DOHH2 (cell line): Measurements from ENCODE around the gene EPB42.

Experiments
- H3F3A ChIP-seq: fragments of 200-600 bp; sonication (generic), shearing (Covaris generic); 2 replicates; pipeline ENCODE4 v1.6.0; 2016; ENCODE audit warnings: antibody characterized with exemption, mild to moderate bottlenecking; ENCODE audit not compliant: control insufficient read depth, insufficient read depth
- H3K27ac ChIP-seq: fragments of 200-600 bp; sonication (generic); 2 replicates; pipeline ENCODE4 v1.5.1; 2014; ENCODE audit warnings: low read depth, mild to moderate bottlenecking, low read length, moderate library complexity
- H3K27me3 ChIP-seq: fragments of 200-600 bp; sonication (generic); 2 replicates; pipeline ENCODE4 v1.6.1; 2014; ENCODE audit warnings: mild to moderate bottlenecking, low read length, mixed read lengths; ENCODE audit not compliant: control insufficient read depth
- H3K36me3 ChIP-seq: fragments of 200-600 bp; sonication (generic); 2 replicates; pipeline ENCODE4 v1.6.1; 2014; ENCODE audit warnings: mild to moderate bottlenecking, low read length, moderate library complexity, mixed read lengths; ENCODE audit not compliant: control insufficient read depth
- H3K4me1 ChIP-seq: fragments of 200-600 bp; sonication (generic); 2 replicates; pipeline ENCODE4 v1.6.1; 2014; ENCODE audit warnings: mild to moderate bottlenecking, low read length, mixed read lengths; ENCODE audit not compliant: control insufficient read depth
- H3K4me2 ChIP-seq: fragments of 200-600 bp; sonication (generic); 2 replicates; pipeline ENCODE4 v1.6.0; 2014; ENCODE audit warnings: mild to moderate bottlenecking, low read length, moderate library complexity
- H3K4me3 ChIP-seq: fragments of 200-600 bp; sonication (generic); 2 replicates; pipeline ENCODE4 v1.5.1; 2014; ENCODE audit warnings: mild to moderate bottlenecking, low read length, mixed read lengths
- H3K79me2 ChIP-seq: fragments of 200-600 bp; sonication (generic); 2 replicates; pipeline ENCODE4 v1.6.1; 2014; ENCODE audit warnings: mild to moderate bottlenecking, low read length, mixed read lengths; ENCODE audit not compliant: control insufficient read depth
- H3K9me2 ChIP-seq: fragments of 200-600 bp; sonication (generic); replicated peaks from 2 replicates; pipeline ENCODE4 v1.6.1; 2014; ENCODE audit warnings: mild to moderate bottlenecking, low read length, mixed read lengths; ENCODE audit not compliant: control insufficient read depth
- H3K9me3 ChIP-seq: fragments of 200-600 bp; sonication (generic); 2 replicates; pipeline ENCODE4 v1.6.1; 2014; ENCODE audit warnings: antibody characterized with exemption, low read length, mixed read lengths; ENCODE audit not compliant: control insufficient read depth, insufficient read depth
- H4K20me1 ChIP-seq: fragments of 200-600 bp; sonication (generic); 2 replicates; pipeline ENCODE4 v1.6.0; 2014; ENCODE audit warnings: low read depth, mild to moderate bottlenecking, antibody characterized with exemption, low read length, moderate library complexity; ENCODE audit not compliant: control insufficient read depth, insufficient read depth
- EZH2phosphoT487 ChIP-seq: fragments of 200-600 bp; sonication (generic); IDR thresholded peaks from 2 replicates; pipeline ENCODE4 v1.6.1; 2017; ENCODE audit warnings: borderline replicate concordance, mild to moderate bottlenecking, antibody characterized with exemption, low read length, moderate library complexity, mixed read lengths
- TF ChIP-seq, protein P1 (sequence below): fragments of 200-600 bp; sonication (generic); IDR thresholded peaks from one replicate; pipeline ENCODE4 v1.5.1; 2014; ENCODE audit warnings: antibody characterized with exemption, mild to moderate bottlenecking, low read depth, low read length; ENCODE audit not compliant: poor library complexity, severe bottlenecking

The EPB42 gene

GRCh38 chr15:43213466-43213865 lies 7.4 kb downstream of the EPB42 start:
- H3K36me3 ChIP-seq = no peaks in the 10 kb centered on the region
- no peaks in the 10 kb centered on the region for H3K27me3 ChIP-seq
- TF ChIP-seq, protein P1, sequence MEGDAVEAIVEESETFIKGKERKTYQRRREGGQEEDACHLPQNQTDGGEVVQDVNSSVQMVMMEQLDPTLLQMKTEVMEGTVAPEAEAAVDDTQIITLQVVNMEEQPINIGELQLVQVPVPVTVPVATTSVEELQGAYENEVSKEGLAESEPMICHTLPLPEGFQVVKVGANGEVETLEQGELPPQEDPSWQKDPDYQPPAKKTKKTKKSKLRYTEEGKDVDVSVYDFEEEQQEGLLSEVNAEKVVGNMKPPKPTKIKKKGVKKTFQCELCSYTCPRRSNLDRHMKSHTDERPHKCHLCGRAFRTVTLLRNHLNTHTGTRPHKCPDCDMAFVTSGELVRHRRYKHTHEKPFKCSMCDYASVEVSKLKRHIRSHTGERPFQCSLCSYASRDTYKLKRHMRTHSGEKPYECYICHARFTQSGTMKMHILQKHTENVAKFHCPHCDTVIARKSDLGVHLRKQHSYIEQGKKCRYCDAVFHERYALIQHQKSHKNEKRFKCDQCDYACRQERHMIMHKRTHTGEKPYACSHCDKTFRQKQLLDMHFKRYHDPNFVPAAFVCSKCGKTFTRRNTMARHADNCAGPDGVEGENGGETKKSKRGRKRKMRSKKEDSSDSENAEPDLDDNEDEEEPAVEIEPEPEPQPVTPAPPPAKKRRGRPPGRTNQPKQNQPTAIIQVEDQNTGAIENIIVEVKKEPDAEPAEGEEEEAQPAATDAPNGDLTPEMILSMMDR = no peak
- no peaks in the 10 kb centered on the region for H3F3A ChIP-seq
- no peak overlapping the region for H3K4me2 ChIP-seq
- no peak overlapping the region for H3K4me3 ChIP-seq
- no peak overlapping the region for H3K27ac ChIP-seq
- no peaks in the 10 kb centered on the region for H3K79me2 ChIP-seq
- H3K9me2 ChIP-seq = no peaks in the 10 kb centered on the region
- H3K4me1 ChIP-seq = no peaks in the 10 kb centered on the region
- H4K20me1 ChIP-seq = no peaks in the 10 kb centered on the region
- no peaks in the 10 kb centered on the region for H3K9me3 ChIP-seq

- Histone ChIP-seq H3K79me2 (no peaks in the 10 kb centered on the region), H3K4me3 (no peak overlapping the region), H3K36me3 (no peaks in the 10 kb centered on the region), H3K4me1 (no peaks in the 10 kb centered on the region), H3K9me2 (no peaks in the 10 kb centered on the region), H3K4me2 (no peak overlapping the region), H3F3A (no peaks in the 10 kb centered on the region), H3K27ac (no peak overlapping the region), H3K27me3 (0 out of 2 replicates have a peak, but pooled peaks cover under 1% of the 10 kb centered on the region), H4K20me1 (no peaks in the 10 kb centered on the region), H3K9me3 (no peaks in the 10 kb centered on the region)
- TF ChIP-seq EZH2phosphoT487 = no peak
- TF ChIP-seq, protein P1 = no peak
These were observed 7.9 kb downstream of the EPB42 start for GRCh38 chr15:43212951-43213350.

GRCh38 chr15:43212299-43212698 lies 8.5 kb downstream of the EPB42 start:
- no peak overlapping the region for H3K4me3 ChIP-seq
- no peaks in the 10 kb centered on the region for H3K36me3 ChIP-seq
- no peaks in the 10 kb centered on the region for H3F3A ChIP-seq
- H3K4me1 ChIP-seq = no peaks in the 10 kb centered on the region
- no peak overlapping the region for H3K27ac ChIP-seq
- H3K79me2 ChIP-seq = no peaks in the 10 kb centered on the region
- H3K4me2 ChIP-seq = no peak overlapping the region
- no peaks in the 10 kb centered on the region for H4K20me1 ChIP-seq
- 0 out of 2 replicates have a peak, but pooled peaks cover 4% of the 10 kb centered on the region for H3K27me3 ChIP-seq
- H3K9me3 ChIP-seq = no peaks in the 10 kb centered on the region
- H3K9me2 ChIP-seq = no peaks in the 10 kb centered on the region
- TF ChIP-seq, protein P1 = no peak
- no peak for TF ChIP-seq EZH2phosphoT487

DNA sequence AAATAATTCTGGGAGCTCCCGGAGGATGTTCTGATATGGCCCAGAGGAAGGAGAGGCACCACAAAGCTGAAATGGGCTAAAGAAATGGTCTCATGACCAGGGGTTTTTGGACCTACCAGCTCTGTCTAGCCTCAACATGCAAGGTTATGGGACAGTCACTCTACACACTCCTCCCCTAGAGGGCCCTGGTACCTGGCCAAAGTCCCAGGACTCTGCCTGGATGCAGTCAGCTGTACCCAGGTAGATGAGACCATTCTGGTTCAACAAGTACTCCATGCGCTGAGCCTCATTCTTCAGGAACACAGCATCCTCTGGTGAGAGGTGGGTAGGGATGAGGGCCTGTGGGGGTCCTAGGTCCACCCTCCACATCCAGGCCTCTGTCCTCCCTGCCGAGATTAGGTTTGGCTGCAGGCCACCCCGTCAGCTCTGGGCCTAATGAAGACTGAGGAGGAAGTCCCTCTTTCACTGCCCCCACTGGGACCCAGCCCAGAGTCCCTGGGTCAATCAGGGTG lies 9.5 kb downstream of the EPB42 start:
- H3F3A ChIP-seq = no peaks in the 10 kb centered on the region
- no peaks in the 10 kb centered on the region for H3K9me3 ChIP-seq
- H3K4me1 ChIP-seq = no peaks in the 10 kb centered on the region
- no peak overlapping the region for H3K4me3 ChIP-seq
- H4K20me1 ChIP-seq = no peaks in the 10 kb centered on the region
- no peak overlapping the region for H3K27ac ChIP-seq
- no peaks in the 10 kb centered on the region for H3K79me2 ChIP-seq
- H3K36me3 ChIP-seq = no peaks in the 10 kb centered on the region
- no peak overlapping the region for H3K4me2 ChIP-seq
- 0 out of 2 replicates have a peak, but pooled peaks cover 7% of the 10 kb centered on the region for H3K27me3 ChIP-seq
- TF ChIP-seq, protein P1 = no peak
- no peaks in the 10 kb centered on the region for H3K9me2 ChIP-seq
